NCI-H2227 treated with DMSO at 0.1 percent for 48 hours (cell line): ENCODE measurements around the gene ARID3B.
A peak's percentile ranks its signal among the peaks of the same experiment; 100 is the strongest.
"Not testable (repeated sequence)": the region's sequence is repeated elsewhere in the genome, so short reads cannot be mapped to it uniquely, and the experiment has no call there.

ENCODE experiments used
- DNase-seq: peaks from one replicate; lab custom pipeline; 2025; lab: John Stamatoyannopoulos, UW

The ARID3B gene

DNA sequence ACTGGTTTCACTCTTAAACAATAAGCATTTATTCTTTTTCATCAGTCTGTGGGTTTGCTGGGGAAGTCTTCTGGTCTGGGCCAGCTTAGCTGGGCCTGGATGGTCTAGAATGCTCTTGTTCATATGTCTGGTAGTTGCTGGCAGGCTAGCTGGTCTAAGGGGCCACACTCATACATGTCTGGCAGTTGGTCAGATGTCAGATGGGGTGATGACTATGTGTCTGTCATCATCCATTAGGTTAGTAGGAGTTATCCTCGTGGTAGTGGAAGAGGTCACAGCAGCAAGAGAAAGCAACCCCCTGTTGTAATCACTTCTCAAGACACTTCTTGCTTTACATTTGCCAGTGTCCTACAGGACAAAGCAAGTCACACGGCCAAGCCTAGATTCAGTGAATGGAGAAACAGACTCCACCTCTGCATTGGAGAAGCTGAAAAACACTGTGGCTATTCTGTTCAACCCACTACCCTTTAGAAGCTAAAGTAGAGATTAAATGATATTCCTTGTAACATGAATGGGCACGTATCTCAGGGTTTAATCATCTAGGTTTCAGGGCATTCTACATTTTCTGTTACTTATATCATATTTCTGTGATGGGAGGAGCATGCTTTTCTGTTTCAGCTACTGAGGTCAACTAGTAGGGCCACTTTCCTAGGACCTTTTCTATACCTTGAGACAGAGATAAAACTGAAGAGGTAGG is 5.5 kb upstream of the ARID3B start:
- DNase-seq = no peak

DNA sequence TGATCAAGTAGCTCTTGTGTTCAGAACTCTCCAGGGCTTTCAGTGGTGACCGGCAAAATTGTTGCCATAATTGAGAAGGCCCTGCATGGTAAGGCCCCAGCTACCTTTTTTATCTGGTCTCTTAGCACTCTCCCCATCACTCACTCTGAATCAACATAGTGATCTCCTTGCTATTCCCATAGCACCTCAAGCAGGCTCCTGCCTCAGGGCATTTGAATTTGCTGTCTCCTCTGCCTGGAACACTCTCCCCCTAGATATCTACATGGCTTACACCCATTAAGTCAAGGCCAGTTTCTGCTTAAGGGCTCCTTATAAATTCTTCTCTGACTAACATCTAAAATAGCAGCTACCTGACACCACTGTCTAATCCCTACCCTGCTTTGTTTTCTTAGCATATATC is 3.3 kb upstream of the ARID3B start:
- no peak for DNase-seq

DNA sequence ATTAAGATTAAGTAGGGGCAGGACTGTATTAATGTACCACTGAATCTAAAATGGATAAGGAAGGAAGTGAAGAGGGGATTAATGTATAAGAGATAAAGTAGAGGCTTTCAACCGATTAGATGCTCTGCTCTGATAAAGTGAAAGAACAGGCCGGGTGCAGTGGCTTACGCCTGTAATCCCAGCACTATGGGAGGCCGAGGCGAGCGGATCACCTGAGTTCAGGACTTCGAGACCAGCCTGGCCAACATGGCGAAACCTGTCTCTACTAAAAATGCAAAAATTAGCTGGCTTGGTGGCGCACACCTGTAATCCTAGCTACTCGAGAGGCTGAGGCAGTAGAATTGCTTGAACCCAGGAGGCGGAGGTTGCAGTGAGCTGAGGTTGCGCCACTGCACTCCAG is 1.5 kb upstream of the ARID3B start:
- not testable (repeated sequence) for DNase-seq

DNA sequence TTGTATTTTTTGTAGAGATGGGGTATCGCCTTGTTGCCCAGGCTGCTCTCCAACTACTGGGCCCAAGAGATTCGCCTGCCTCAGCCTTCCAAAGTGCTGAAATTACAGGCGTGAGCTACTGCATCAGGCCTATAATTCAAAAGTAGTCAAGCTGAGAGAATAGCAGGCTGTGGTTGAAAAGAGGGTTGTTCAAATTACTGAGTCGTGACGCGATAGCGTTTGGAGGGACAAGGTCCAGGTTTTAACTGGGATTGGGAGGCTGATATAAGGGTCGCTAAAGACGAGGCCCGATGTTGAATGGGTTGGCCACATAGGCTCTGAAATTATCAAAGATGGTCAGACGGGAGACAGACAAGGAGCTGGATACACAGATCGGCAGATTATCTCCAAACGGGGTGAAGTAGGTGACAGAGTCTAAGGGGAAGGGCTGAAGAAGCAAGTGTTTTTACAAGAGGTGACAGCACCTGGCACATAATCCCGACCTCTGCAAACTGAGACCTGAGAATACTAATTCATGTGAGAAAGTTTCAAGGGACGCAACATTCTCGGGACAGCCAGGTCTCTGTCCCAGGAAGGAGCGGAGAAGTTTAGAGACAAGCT is 759 bp upstream of the ARID3B start:
- peak; percentile 14 for DNase-seq

DNA sequence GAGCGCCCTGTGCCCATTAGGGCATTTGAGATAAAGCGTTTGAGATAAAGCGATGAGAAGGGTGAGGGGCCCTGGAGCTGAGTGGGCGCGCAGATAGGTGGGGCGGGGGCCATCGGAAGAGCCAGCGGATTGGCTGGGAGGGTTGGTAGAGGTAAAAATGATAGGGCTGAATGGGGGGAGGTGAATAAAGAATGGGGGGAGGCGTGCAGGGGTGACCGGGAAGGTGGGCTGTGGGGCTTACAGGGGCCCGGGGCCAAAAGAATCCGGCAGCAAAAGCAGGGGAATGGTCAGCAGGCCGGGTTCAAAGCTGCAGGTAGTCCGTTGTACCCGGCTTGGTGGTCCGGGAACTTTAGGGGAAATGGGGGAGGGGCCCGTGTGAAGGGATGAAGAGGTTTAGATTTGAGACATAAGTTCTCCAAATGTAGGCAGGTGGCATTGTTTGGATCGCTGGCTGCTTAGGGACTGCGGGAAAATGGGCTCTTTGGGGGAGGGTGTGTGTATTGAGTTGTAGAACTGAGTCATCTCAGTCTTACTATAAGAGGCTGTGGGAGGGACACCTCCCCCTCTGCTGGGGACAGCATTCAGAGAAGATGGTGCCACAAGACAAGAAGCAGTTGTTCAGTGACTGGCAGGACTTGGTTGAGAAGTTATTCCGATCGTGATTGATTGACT is 610 bp downstream of the ARID3B start:
- no peak for DNase-seq

DNA sequence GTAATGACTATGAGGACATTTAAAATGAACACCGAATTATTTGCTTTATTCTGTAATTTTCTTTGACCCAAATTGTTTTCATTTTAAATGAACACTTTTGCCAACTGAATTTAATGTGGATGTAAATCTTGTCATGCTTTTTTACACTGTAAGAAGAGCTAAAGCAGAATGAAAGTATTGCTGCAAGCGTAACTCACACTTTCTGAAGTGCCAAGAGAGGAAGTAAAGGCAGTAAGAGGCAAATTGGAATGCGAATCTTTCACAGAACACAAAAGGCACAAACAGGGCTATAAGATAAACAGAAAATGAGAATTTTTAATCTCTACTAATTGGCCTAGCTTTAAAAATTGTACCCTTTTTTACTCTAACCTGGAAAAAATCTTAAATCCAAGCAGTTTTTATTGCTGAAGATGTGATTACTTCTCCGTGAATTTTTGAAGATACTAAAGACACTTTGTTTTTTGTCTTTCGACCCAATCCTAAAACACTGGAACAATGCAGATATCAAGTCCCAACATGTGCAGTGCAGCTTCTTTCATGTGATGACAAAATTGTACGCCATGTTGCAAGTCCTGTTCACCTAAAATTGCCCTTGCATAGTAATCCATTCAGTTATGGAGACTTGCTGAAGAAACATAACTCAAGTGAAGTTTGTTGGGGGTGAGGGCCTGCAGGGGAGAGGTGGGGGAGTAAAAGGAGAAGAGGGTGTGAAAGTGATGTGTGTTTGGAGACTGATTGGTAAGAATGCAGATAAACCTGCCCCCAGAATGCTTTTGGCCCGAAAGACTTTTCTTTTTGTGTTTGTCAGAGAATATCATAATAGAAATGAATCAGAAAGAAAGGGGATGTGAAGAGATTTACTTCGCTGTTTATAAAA is 1.4 kb downstream of the ARID3B start:
- DNase-seq = no peak

DNA sequence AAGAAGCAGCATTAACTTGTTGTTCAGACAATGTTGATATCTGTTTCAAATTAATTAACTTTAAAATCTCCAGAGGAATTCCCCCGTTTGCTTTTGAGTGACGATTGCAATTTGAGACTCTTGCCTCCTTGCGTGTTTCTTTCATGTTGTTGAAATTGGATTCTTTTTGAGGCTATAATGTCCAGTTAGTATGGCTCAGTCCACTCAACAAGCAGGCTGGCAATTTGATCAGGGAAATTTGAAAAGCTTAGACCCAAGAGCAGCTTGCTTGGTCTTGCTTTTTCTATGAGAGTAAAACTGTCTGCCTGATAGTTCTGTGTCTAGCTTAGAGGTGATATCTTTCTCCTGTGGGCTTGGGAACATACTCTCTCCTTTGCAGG is 2.0 kb downstream of the ARID3B start:
- no peak for DNase-seq

DNA sequence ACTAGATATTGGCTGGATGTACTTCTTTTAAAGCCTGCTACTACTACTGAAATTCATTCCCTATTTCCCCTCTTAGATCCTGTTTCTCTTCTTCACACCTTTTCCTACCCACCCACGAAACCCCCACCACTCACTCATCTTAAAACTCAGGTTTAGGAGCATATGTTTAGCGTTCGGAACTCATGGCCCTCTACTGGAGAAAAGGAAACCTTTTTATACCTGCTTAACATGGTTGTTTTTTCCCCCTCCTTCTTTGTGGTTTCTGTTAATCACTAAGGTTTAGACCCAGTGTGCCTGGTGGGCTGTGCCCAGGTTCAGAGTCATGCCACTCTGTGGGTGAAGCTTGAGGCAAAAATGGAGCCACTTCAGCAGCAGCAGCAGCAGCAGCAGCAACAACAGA is 2.6 kb downstream of the ARID3B start:
- DNase-seq = no peak

DNA sequence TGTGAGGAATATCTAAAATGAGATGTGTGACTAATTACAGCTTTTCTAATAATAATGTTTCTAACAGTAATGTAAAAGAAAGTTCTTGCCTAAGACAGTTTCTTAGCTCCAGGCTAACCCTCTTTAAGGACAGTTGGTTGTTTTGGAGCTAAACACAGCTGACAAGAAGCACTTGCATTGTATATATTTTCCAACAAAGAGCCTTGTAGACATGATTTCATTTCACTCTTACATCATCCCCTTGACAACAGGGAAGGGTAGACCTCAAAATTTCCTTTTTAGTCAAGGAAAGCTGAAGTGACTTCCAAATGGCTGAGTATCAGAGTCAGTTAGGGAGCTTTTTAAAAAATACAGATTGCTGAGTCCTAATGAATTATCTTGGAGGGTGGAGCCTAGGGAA is 4.1 kb downstream of the ARID3B start:
- DNase-seq = no peak

DNA sequence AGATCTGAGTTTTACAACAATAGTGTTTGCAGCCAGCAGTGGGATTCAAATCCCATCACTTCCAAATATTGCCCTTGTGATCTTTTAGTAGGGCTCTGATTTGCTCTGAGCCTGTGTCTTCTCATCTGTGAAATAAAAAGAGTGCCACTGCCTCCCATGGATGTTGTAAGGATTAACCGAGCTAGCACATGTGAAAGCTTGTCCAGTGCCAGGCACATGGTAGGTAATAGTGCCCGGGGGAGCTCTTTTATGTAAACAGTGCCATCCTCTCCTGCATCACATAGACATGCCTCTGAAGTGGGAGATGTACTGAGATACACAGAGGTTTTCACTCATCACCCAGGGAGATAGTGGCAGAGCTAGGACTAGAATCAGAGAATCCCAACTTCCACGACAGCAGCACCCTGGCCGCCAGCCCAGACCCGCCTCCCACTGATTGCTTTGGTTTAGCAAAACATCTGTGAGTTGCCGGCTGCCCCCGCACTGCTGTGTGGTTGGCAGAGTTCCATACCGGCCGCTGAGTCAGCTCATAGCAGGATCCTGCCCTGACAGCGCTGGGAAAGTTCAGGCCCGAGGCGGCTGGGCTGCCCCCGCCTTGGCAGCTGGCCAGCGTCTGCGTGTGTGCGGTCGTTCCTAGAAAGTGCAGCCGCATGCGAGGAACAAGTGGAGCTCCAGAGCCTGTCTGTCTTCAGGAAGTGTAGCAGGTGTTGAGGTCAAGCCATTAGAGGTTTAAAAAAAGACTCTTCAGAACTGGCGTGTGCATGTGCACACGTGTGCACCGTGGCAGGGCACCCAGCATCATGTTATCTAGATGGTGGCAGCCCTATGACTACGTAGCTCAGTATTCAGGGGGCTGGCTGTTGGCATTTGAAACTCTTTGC is 5.0 kb downstream of the ARID3B start:
- peak; percentile 88 for DNase-seq

DNA sequence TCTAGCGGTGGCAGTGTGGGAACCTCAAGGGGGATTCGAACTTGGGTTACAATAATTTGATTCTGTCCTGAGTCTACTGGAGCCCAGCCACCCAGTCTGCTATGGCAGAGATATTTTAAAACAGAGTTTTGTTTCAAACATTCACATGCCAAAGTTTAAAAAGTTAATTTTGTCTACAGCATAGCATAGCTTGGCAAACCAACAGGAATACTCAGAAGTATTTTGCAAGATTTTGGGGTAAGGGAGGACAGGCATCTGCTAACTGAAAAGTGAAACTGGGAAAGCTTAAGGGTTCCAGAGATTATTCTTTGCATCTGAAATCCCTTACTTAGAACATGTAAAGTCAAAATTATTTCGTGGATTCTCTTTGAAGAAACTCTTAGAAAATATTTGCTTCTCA is 6.6 kb downstream of the ARID3B start:
- no peak for DNase-seq

DNA sequence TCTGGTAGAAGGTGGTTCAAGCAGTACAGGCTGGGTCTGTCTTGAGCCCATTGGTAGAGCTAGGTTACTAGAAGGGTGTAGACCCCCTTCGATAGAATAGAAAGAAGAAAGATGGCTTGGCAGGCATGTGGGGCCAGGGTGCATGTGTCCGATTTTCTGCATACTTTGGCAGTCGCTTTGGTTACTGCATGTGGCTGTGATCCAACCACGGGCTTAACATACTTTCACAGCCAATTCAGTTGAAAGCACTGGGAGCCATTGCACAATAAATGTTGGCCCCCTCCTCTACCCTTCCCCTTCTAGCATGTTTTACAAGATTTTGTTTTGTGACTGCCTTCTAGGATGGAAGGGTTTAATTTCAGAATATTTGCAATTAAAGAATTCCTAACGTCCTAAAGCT is 7.2 kb downstream of the ARID3B start:
- DNase-seq = no peak

DNA sequence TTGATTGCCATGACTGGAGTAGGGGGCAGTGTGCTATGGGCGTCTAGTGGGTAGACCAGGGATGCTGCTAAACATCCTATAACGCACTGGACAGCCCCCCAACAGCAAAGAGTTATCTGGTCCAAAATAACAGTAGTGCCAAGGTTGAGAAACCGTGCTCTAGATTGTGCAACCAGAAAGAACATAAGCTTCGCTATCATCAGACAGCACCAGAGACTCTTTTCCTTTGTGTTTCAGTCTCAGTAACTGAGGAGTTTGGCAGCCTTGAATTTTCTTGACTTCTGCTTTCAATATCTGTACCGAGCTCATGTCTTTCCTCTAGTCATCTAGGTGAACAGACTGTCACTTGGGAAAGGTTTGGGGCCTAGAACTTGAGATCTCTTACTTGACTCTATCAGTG is 8.8 kb downstream of the ARID3B start:
- DNase-seq = no peak

DNA sequence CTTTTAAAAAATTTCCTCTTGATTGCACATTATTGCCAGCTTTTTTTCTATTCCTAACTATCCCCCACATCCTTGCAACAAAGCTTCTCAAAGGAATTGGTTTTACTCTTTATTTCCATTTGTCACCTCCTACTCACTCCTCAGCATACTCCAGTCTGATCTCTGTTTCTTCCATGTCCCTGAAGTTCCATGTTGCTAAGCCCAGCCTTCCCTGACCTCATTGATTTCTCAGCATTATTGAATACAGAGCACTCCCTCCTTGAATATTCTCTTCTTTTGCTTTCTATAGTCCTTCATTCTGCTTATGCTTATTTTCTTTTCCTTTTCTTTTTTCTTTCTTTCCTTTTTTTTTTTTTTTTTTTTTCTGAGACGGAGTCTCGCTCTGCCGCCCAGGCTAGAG is 10.7 kb downstream of the ARID3B start:
- no peak for DNase-seq

DNA sequence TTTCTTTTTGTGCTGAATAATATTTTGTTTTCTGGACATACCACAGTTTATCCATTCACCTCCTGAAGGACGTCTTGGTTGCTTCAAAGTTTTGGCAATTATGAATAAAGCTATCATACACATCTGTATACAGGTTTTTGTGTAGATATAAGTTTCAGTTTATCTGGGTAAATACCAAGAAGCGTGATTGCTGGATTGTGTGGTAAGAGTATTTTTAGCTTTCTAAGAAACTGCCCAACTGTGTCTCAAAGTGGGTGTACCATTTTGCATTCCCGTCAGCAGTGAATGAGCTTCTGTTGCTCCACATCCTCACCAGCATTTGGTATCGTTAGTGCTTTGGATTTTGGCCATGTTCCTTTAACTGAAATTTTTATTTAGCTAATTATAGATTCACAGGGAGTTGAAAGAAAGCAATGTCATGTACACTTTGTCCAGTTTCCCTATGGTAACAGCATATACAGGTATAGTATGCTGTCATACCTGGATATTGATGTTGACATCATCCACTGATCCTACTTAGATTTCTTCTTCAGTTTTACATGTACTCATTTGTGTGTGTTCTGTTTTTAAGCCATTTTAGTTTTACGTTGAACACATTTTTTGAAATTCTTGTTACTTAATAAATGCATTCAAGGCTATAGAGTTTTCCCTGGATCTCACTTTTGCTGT is 11.9 kb downstream of the ARID3B start:
- no peak for DNase-seq

DNA sequence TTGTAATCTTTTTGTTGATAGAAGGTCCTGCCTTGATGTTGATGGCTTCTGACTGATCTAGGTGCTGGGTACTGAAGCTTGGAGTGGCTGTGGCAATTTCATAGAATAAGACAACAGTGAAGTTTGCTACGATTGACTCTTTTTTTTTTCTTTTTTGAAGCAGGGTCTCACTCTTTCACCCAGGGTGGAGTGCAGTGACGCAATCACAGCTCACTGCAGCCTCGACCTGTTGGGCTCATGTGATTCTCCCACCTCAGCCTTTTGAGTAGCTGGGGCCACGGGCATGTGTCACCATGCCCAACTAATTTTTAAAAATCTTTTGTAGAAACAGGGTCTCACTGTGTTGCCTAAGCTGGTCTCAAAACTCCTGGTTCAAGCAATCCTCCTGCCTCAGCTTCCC is 14.2 kb downstream of the ARID3B start:
- DNase-seq = no peak

DNA sequence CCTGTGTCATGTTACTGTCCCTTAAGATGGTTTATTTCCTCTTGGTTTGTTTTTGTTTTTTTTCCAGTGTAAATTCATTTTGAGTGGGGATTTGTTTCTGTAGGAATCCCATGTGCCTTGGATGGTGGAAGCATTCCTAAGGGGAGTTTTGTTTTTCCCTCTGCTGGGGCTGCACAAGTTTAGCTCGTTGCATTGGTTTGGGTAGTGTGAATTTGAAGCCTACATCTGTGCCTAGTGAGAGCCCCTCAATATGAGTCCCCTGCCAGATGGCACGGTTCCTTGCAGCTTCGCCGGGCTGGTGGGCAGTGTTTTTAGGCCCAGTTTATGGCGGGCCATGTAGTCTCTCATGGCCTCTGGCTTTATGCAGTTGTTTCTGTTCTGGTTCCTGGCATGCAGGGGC is 17.7 kb downstream of the ARID3B start:
- no peak for DNase-seq

DNA sequence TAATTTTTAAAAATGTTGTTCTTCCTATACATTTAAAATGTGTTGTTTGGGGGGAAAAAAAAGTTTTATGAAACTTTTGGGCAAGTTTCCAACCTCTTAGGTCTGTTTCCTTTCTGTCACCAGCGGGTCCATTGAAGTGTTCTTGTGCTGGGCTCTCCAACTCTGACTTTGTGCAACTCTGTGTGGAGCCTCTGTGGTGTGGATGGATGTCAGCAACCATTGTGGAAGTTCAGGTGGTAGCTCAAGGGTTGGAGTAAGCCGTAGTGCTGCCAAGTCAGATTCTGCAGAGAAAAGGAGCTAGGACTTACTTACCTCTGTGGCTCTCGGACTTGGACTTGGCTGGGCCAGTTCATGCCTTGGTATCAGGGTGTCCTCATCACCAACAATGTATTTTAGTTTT is 22.4 kb downstream of the ARID3B start:
- no peak for DNase-seq

DNA sequence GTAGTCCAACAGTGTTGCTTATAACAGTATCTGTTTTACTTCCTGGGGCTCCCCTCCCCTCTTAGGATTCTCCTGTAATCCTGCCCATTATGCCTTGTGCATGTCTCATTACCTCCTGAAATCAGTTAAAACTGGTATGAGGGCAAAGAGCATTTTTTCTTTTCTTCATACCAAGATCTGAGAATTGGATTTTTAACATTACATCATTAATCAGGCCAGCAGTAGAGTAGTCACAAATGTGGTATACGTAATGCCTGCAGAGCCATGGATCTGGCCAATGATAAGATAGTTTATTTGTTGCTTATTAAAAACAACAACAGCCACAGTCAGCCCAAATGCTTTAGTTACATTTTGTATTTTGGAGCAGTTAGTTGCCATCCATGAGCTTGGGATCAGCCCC is 23.2 kb downstream of the ARID3B start:
- no peak for DNase-seq

DNA sequence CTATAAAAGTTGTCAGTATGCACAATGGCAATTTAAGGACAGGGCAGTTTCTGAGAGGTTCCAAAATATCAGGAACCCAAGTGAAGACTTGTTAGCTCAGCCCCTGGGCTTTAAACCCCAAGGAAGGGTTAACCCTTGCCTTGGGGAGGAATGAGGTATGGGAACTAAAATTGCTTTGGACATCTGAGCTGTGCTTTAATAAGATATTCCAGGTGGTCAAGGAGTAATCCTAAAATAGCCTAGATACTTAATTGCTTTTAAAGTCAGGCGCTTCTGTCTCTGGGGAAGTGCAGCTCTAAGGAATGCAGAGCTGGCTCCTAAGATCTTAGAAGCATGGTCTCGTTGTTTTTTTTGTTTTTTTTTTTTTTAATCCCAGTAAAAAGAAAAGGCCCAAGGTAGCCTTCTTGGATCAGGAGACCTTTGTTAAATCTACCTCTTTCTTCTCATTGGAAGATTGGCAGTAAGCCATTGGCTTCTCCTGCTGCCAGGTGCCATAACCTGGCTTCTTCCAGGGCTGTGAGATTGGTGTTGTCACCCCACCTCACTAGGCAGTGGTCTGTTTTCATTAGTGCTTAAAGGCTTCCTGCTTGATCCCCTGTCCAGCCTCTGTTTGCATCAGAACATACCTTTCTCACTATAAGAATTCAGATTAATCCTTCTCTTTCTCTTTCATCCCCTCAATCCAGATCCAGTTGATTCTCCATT is 24.5 kb downstream of the ARID3B start:
- no peak for DNase-seq

DNA sequence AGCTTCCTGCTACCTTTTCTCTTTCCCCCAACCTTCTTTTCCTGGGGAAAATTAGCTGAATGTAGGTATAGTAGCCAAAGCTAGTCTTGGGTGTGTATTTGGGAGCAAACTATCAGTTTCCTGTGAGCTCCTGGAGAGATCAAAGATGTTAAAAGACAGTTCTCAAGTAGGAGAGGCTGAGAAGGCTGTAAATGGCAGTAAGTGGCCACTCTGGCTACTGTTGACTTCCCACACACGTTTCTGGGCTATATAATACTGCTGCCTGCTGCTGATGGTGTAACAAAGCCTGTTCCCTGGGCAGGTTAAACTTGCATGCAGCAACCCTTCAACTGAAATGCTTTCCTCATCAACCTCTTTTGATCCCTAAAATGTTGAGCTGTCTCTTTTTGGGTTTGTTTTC is 27.6 kb downstream of the ARID3B start:
- DNase-seq = no peak
